K562 (cell line): ENCODE data around the gene MED29. TPM values are rescaled to one million over a fixed set of nuclear protein-coding genes. Genes with fewer than 3 reads are reported as not detected.

Experiments
- C11orf30 ChIP-seq: fragments of 450-650 bp; IDR thresholded peaks from 2 replicates; pipeline ENCODE4 v1.6.1; 2016; ENCODE audit warnings: low read depth, mild to moderate bottlenecking
- CC2D1A ChIP-seq: fragments of 450-650 bp; IDR thresholded peaks from 2 replicates; pipeline ENCODE4 v1.6.1; 2017; ENCODE audit warnings: mild to moderate bottlenecking
- CXXC5 ChIP-seq: fragments of 250-450 bp; sonication (Bioruptor Pico); IDR thresholded peaks from 2 replicates; pipeline ENCODE4 v1.8.0; 2022; ENCODE audit warnings: inconsistent platforms, mild to moderate bottlenecking, moderate library complexity
- DACH1 ChIP-seq: fragments of 450-650 bp; IDR thresholded peaks from 2 replicates; pipeline ENCODE4 v1.6.1; 2018; ENCODE audit not compliant: partially characterized antibody
- EGR1 ChIP-seq: fragments of 450-650 bp; conservative IDR thresholded peaks from 2 replicates; pipeline ENCODE4 v1.6.1; 2017; ENCODE audit warnings: mild to moderate bottlenecking
- EP300 ChIP-seq: IDR thresholded peaks from 2 replicates; pipeline ENCODE4 v1.6.1; 2012; ENCODE audit warnings: low read length, improper control_type of control experiment
- ESRRA ChIP-seq: fragments of 450-650 bp; IDR thresholded peaks from 2 replicates; pipeline ENCODE4 v1.6.1; 2014; ENCODE audit warnings: low read depth, mild to moderate bottlenecking, moderate library complexity, borderline replicate concordance
- GTF2A2 ChIP-seq: IDR thresholded peaks from 2 replicates; pipeline ENCODE4 v1.6.1; 2016; ENCODE audit warnings: mild to moderate bottlenecking, missing genetic modification characterization, missing compliant biosample characterization
- HBP1 ChIP-seq: fragments of 450-650 bp; formaldehyde crosslinking; IDR thresholded peaks from 2 replicates; pipeline ENCODE4 v1.4.0; 2022; ENCODE audit warnings: missing genetic modification characterization
- HEY1 ChIP-seq: fragments of 250-450 bp; sonication (Bioruptor Pico); IDR thresholded peaks from 2 replicates; pipeline ENCODE4 v1.5.0; 2020; ENCODE audit warnings: mild to moderate bottlenecking, moderate library complexity, borderline replicate concordance
- IFI16 ChIP-seq: fragments of 250-450 bp; sonication (Bioruptor Pico); IDR thresholded peaks from 2 replicates; pipeline ENCODE4 v2.1.2; 2022; ENCODE audit warnings: mild to moderate bottlenecking, inconsistent platforms
- MLLT1 ChIP-seq, 2 experiments: fragments of 450-650 bp; IDR thresholded peaks; 2 replicates each; pipeline ENCODE4 v1.6.1; 2016
- NFIC ChIP-seq: fragments of 450-650 bp; IDR thresholded peaks from 2 replicates; pipeline ENCODE4 v1.6.1; 2017; ENCODE audit warnings: mild to moderate bottlenecking, inconsistent platforms
- SRSF1 ChIP-seq: fragments of 200-400 bp; formaldehyde crosslinking; IDR thresholded peaks from 2 replicates; pipeline ENCODE4 v1.6.1; 2017; ENCODE audit warnings: mild to moderate bottlenecking, low read depth, low read length, moderate library complexity
- TAF9B ChIP-seq: fragments of 450-650 bp; IDR thresholded peaks from 2 replicates; pipeline ENCODE4 v1.6.1; 2018; ENCODE audit warnings: mild to moderate bottlenecking; ENCODE audit not compliant: partially characterized antibody
- ZNF398 ChIP-seq: fragments of 250-450 bp; sonication (Bioruptor Pico); IDR thresholded peaks from 2 replicates; pipeline ENCODE4 v1.8.0; 2021; ENCODE audit warnings: moderate library complexity, mild to moderate bottlenecking, inconsistent platforms
- polyA plus RNA-seq, 8 experiments: library from polyadenylated mRNA; depleted of rRNA in 4 of 8; stranded (reverse) in 5 of 8; unstranded in 3 of 8; fragments of >200 nt; fragmentation: Nextera tagmentation in 2 of 8; fragmentation: Illumina TruSeq in 1 of 8; extraction: Ambion mirVana in 2 of 8; extraction: Trizol in 1 of 8; gene quantifications; 2 replicates each; pipeline versions ENCODE4 v1.2.1 to v1.2.3, GENCODE V29; 2011 to 2014; ENCODE audit warnings: inconsistent platforms in 1 of 8, missing spikeins in 1 of 8
- total RNA-seq, 7 experiments: library from RNA; depleted of rRNA in 6 of 7; stranded (reverse); fragments of >200 nt in 6 of 7; fragmentation: Illumina TruSeq in 2 of 7; extraction: Trizol in 2 of 7; gene quantifications; 2 replicates each; pipeline versions ENCODE4 v1.2.1 to v1.2.3, GENCODE V29; 2011 to 2021; ENCODE audit warnings: low replicate concordance in 1 of 7
- TF ChIP-seq, protein P1 (sequence below): fragments of 450-650 bp; formaldehyde crosslinking; IDR thresholded peaks from 2 replicates; pipeline ENCODE4 v1.4.0; 2020; ENCODE audit warnings: mild to moderate bottlenecking, moderate library complexity
- TF ChIP-seq, protein P2 (sequence below): fragments of 250-450 bp; sonication (Bioruptor Pico); IDR thresholded peaks from 2 replicates; pipeline ENCODE4 v1.5.0; 2021
- TF ChIP-seq, protein P3 (sequence below): sonication (generic); formaldehyde crosslinking; IDR thresholded peaks from 2 replicates; pipeline ENCODE4 v1.8.1; 2023; ENCODE audit warnings: mild to moderate bottlenecking, missing genetic modification reagents
- TF ChIP-seq, protein P4 (sequence below): sonication (generic); formaldehyde crosslinking; IDR thresholded peaks from 2 replicates; pipeline ENCODE4 v1.5.0; 2020; ENCODE audit warnings: missing genetic modification reagents

The MED29 gene
- total and polyA plus RNA-seq, 9 of the 15 experiments (the other 6 are each of a cell fraction or from before 2014, with no cell fraction given), result 1.8 to 22.6 (median 12.4) TPM

DNA sequence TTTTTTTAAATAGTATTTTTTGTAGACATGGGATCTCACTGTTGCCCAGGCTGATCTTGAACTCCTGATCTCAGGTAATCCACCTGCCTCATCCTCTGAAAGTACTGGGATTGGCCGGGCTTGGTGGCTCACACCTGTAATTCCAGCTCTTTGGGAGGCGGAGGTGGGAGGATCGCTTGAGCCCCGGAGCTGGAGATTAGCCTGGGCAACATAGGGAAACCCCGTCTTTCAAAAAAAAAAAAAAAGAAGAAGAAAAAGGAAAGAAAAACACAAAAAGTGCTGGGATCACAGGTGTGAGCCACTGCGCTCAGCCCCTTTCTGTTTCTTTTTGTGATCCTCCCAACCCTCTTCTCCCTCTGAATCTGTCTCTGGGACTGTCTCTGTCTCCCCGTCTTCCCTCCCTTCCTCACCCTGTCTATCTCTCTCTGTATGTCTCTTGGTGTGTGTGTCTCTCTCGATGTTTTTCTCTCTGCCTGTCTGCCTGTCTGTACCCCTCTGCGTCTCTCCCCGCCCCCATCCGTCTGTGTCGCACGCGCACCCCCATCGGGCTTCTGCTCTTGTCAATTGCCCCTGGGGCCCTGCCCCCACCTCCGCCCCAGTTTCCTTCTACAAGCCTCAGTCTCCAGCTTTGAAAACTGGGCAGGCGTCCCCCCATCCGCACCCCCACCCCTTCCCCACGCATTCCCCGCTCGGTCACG lies 14.9 kb downstream of the MED29 start (continued):
- no peak for TF ChIP-seq ZNF398 (CRISPR knock-in tag)
- peak; percentile 66; the same call in 1 of the 2 replicates for TF ChIP-seq HBP1 (CRISPR knock-in tag)
- TF ChIP-seq C11orf30, result no peak
- TF ChIP-seq, protein P1, sequence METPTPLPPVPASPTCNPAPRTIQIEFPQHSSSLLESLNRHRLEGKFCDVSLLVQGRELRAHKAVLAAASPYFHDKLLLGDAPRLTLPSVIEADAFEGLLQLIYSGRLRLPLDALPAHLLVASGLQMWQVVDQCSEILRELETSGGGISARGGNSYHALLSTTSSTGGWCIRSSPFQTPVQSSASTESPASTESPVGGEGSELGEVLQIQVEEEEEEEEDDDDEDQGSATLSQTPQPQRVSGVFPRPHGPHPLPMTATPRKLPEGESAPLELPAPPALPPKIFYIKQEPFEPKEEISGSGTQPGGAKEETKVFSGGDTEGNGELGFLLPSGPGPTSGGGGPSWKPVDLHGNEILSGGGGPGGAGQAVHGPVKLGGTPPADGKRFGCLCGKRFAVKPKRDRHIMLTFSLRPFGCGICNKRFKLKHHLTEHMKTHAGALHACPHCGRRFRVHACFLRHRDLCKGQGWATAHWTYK, result no peak
- TF ChIP-seq EGR1, result peak; percentile 44; the same call in 1 of the 2 replicates
- TF ChIP-seq, protein P2, sequence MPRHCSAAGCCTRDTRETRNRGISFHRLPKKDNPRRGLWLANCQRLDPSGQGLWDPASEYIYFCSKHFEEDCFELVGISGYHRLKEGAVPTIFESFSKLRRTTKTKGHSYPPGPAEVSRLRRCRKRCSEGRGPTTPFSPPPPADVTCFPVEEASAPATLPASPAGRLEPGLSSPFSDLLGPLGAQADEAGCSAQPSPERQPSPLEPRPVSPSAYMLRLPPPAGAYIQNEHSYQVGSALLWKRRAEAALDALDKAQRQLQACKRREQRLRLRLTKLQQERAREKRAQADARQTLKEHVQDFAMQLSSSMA, result no peak
- TF ChIP-seq MLLT1 (IDR thresholded peaks at IDR 0.05), result peak; percentile 37 to 62; a peak in 2 of 4 replicates
- no peak for TF ChIP-seq EP300
- no peak for TF ChIP-seq HEY1 (CRISPR knock-in tag)
- TF ChIP-seq TAF9B, result no peak
- TF ChIP-seq, protein P3, sequence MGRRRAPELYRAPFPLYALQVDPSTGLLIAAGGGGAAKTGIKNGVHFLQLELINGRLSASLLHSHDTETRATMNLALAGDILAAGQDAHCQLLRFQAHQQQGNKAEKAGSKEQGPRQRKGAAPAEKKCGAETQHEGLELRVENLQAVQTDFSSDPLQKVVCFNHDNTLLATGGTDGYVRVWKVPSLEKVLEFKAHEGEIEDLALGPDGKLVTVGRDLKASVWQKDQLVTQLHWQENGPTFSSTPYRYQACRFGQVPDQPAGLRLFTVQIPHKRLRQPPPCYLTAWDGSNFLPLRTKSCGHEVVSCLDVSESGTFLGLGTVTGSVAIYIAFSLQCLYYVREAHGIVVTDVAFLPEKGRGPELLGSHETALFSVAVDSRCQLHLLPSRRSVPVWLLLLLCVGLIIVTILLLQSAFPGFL (CRISPR knock-in tag), result no peak
- 0 out of 2 replicates have a peak, but pooled peaks have one; percentile 3 for TF ChIP-seq NFIC
- TF ChIP-seq GTF2A2 (tag), result no peak
- no peak for TF ChIP-seq DACH1
- peak; percentile 26; the same call in 1 of the 2 replicates for TF ChIP-seq CXXC5 (CRISPR knock-in tag)
- TF ChIP-seq, protein P4, sequence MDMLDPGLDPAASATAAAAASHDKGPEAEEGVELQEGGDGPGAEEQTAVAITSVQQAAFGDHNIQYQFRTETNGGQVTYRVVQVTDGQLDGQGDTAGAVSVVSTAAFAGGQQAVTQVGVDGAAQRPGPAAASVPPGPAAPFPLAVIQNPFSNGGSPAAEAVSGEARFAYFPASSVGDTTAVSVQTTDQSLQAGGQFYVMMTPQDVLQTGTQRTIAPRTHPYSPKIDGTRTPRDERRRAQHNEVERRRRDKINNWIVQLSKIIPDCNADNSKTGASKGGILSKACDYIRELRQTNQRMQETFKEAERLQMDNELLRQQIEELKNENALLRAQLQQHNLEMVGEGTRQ (CRISPR knock-in tag), result no peak
- no peak for TF ChIP-seq ESRRA
- TF ChIP-seq SRSF1, result no peak
- no peak for TF ChIP-seq IFI16
- TF ChIP-seq CC2D1A, result peak; percentile 47
